Thoracic aorta (tissue), 2 donors: ENCODE data around the gene ASB6. TPM values are rescaled to one million over a fixed set of nuclear protein-coding genes. Genes with fewer than 3 reads are reported as not detected.
"Not testable (repeated sequence)": the region's sequence is repeated elsewhere in the genome, so short reads cannot be mapped to it uniquely, and the experiment has no call there.

Experiments
- ATAC-seq: fragments of 150-250 bp; one replicate; pipeline ENCODE4 v1.8.0; 2017; ENCODE audit warnings: low read depth; ENCODE audit not compliant: insufficient number of reproducible peaks, low FRiP score
- DNase-seq: peaks from one replicate; pipeline ENCODE4 v3.0.0-alpha.2; 2020; ENCODE audit warnings: low spot score
- H3K27ac ChIP-seq, 2 donors: fragments of 200-600 bp; sonication (generic); 1 replicate in 1 of 2; 2 replicates in 1 of 2; pipeline ENCODE4 v1.5.1; 2016; ENCODE audit warnings: mild to moderate bottlenecking in 2 of 2, moderate library complexity in 2 of 2
- H3K27me3 ChIP-seq: fragments of 200-600 bp; sonication (generic); replicated peaks from 2 replicates; pipeline ENCODE4 v1.6.0; 2016; ENCODE audit warnings: mild to moderate bottlenecking; ENCODE audit not compliant: insufficient read depth
- H3K36me3 ChIP-seq: fragments of 200-600 bp; sonication (generic); one replicate; pipeline ENCODE4 v1.5.1; 2016
- H3K4me1 ChIP-seq, 2 donors: fragments of 200-600 bp; sonication (generic); 1 replicate in 1 of 2; 2 replicates in 1 of 2; pipeline versions ENCODE4 v1.5.1 to v1.6.0; 2016; ENCODE audit warnings: low read depth in 2 of 2, mild to moderate bottlenecking in 1 of 2; ENCODE audit not compliant: control insufficient read depth in 1 of 2
- H3K4me3 ChIP-seq: fragments of 200-600 bp; sonication (generic); 2 replicates; pipeline ENCODE4 v1.5.1; 2016; ENCODE audit warnings: mild to moderate bottlenecking
- H3K9me3 ChIP-seq: fragments of 200-600 bp; sonication (generic); 2 replicates; pipeline ENCODE4 v1.5.1; 2016
- CTCF ChIP-seq: fragments of 200-600 bp; sonication (generic); IDR thresholded peaks from one replicate; pipeline ENCODE4 v1.5.1; 2019; ENCODE audit warnings: antibody characterized with exemption
- total RNA-seq, 2 donors: library from RNA; depleted of rRNA; stranded (reverse); fragments of >200 nt; gene quantifications; one replicate each; pipeline versions ENCODE4 v1.1.0 to v1.2.3, GENCODE V29; 2016

The ASB6 gene
- total RNA-seq, 2 donors from 2014 or later, result 23.0 to 31.0 TPM

GRCh38 chr9:129640086-129640870 lies 1.7 kb downstream of the ASB6 start:
- no peak for TF ChIP-seq CTCF
- DNase-seq, result no peak
- H3K4me3 ChIP-seq, result peak overlapping the region; percentile 84
- H3K9me3 ChIP-seq, result no peaks in the 10 kb centered on the region
- ATAC-seq, result no peak
- H3K27ac ChIP-seq, result no peak overlapping the region
- H3K4me1 ChIP-seq, result peaks cover 22 to 31% of the 10 kb centered on the region in 2 donors
- no peaks in the 10 kb centered on the region for H3K27me3 ChIP-seq
- H3K36me3 ChIP-seq, result peaks cover 34% of the 10 kb centered on the region

- ATAC-seq (no peak), DNase-seq (no peak)
- H3K36me3 ChIP-seq, result peaks cover 40% of the 10 kb centered on the region
- H3K9me3 ChIP-seq, result no peaks in the 10 kb centered on the region
- no peak for TF ChIP-seq CTCF
- H3K27ac ChIP-seq, result no peak overlapping the region
- H3K27me3 ChIP-seq, result no peaks in the 10 kb centered on the region
- no peak overlapping the region for H3K4me3 ChIP-seq
- H3K4me1 ChIP-seq, result peaks cover 22 to 31% of the 10 kb centered on the region in 2 donors
These were observed 2.2 kb downstream of the ASB6 start for GRCh38 chr9:129639756-129640085.

GRCh38 chr9:129639034-129639630 lies 2.8 kb downstream of the ASB6 start:
- DNase-seq (no peak), ATAC-seq (no peak)
- Histone ChIP-seq H3K4me1 (peaks cover 22 to 31% of the 10 kb centered on the region in 2 donors), H3K4me3 (no peak overlapping the region), H3K9me3 (no peaks in the 10 kb centered on the region), H3K27me3 (no peaks in the 10 kb centered on the region), H3K27ac (no peak overlapping the region), H3K36me3 (peaks cover 44% of the 10 kb centered on the region)
- TF ChIP-seq CTCF, result no peak

- H3K4me1 ChIP-seq, result peaks cover 22 to 31% of the 10 kb centered on the region in 2 donors
- H3K4me3 ChIP-seq, result no peak overlapping the region
- H3K27me3 ChIP-seq, result no peaks in the 10 kb centered on the region
- no peak overlapping the region for H3K27ac ChIP-seq
- H3K36me3 ChIP-seq, result peaks cover 54% of the 10 kb centered on the region
- no peak for DNase-seq
- TF ChIP-seq CTCF, result no peak
- no peak for ATAC-seq
- H3K9me3 ChIP-seq, result no peaks in the 10 kb centered on the region
These were observed 4.1 kb downstream of the ASB6 start for GRCh38 chr9:129637673-129638439.

GRCh38 chr9:129637102-129637501 lies 4.8 kb downstream of the ASB6 start:
- no peaks in the 10 kb centered on the region for H3K9me3 ChIP-seq
- ATAC-seq (no peak), DNase-seq (no peak)
- no peak overlapping the region for H3K27ac ChIP-seq
- TF ChIP-seq CTCF, result no peak
- no peaks in the 10 kb centered on the region for H3K27me3 ChIP-seq
- peaks cover 18 to 27% of the 10 kb centered on the region in 2 donors for H3K4me1 ChIP-seq
- no peak overlapping the region for H3K4me3 ChIP-seq
- peaks cover 54% of the 10 kb centered on the region for H3K36me3 ChIP-seq

- not testable (repeated sequence) for H3K9me3 ChIP-seq, H3K27ac ChIP-seq, ATAC-seq, H3K27me3 ChIP-seq, DNase-seq, H3K4me3 ChIP-seq
- peaks cover 54% of the 10 kb centered on the region for H3K36me3 ChIP-seq
- H3K4me1 ChIP-seq, result peaks cover 18 to 30% of the 10 kb centered on the region in 2 donors
These were observed 5.6 kb downstream of the ASB6 start for GRCh38 chr9:129636343-129636742.
